GM21825 (cell line): Measurements from ENCODE around the gene EGFL6.
"Not testable (repeated sequence)": the region's sequence is repeated elsewhere in the genome, so short reads cannot be mapped to it uniquely, and the experiment has no call there.

ENCODE experiments used
- ATAC-seq: cut with Tn5 transposase; IDR thresholded peaks from one replicate; pipeline ENCODE4 v1.9.1; 2021; ENCODE audit warnings: mild to moderate bottlenecking, moderate library complexity; ENCODE audit not compliant: unreplicated experiment

Gene EGFL6

DNA sequence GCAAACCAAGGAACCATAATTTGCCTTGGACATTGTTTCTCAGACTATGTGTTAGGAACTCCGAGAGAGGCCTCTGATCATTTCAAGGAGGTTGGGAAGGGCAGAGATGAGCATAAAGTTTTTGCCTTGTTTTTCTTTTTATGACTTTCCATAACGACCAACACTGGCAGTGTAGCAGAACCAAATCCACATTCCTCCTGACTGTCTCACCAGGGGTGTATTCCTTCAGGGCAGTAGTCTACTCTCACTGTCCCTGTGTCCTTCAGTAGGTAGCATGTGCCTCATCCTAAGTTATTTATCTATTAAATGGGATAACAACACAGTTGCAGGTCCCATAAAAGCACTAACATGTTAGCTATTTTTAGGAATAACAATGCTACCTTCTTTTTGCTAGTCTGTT, 20.8 kb downstream of the EGFL6 start:
- ATAC-seq = no peak

DNA sequence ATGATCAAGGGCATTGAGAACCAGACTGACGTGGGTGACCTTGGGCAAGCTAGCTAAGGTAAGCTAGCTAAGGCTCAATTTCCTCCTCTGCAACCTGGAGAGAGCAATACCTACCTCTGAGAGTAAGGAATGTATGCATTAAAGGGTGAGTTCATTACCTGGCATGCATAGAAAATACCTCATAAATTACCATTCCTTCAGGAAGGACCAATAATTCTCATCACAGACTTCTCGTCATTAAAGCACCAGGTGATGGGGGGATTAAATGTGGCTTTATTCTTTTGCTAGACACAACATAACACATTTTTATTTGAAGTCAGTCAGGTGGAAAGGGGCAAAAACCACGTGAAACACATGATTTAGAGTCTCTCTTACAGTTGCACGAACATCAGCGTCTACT, 21.5 kb downstream of the EGFL6 start:
- no peak for ATAC-seq

DNA sequence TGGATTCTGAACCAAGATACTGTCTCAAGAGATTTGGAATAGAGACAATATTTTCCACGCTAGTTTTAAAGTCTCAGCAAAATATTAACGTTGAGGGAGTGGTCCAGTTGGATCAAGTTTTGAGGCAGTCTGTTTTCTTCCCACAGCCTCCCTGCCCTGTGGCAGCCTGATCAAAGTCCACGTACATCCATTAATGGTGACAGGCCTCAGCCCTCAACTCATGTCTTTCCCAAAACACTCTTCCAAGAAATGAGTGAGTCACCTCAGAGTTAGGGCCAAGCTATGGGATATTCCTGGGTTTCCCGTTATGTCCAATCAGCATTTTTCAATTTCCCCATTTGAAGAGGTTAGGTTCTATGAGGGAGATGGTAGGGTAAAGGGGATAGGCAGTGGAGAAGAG, 28.5 kb downstream of the EGFL6 start:
- ATAC-seq = no peak

DNA sequence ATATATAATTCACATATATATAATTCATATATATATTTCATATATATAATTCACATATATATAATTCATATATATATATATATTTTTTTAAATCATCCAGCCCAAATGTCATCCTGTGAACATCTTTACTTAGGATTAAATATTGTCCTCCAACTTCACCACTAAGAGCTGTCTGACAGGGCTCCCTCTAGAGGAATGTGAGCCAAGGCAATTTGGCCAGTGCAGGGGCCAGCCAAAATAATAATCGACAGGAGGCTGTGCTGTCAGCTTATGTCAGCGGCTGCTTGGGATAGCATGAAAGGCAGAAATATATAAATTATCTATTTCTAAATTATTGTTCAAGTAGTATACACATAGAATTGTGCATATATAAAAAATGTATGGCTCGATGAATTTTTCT, 29.5 kb downstream of the EGFL6 start:
- no peak for ATAC-seq

DNA sequence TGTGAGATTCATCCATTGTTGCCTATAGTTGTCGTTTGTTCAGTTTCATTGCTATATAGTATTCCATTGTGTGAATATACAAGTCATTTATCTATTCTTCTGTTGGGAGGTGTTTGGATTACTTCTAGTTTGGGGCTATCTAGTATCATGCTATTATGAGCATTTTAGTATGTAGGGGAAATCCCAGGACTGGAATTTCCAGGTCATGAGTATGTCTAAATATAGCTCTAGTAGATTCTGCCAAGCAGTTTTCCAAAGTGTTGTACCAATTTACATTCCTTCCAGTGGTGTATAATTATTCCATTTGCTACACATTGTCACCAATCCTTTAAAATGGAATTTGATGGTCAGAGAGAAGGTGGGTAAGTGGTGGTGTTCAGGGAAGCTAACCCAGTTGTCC, 30.1 kb downstream of the EGFL6 start:
- ATAC-seq = no peak

DNA sequence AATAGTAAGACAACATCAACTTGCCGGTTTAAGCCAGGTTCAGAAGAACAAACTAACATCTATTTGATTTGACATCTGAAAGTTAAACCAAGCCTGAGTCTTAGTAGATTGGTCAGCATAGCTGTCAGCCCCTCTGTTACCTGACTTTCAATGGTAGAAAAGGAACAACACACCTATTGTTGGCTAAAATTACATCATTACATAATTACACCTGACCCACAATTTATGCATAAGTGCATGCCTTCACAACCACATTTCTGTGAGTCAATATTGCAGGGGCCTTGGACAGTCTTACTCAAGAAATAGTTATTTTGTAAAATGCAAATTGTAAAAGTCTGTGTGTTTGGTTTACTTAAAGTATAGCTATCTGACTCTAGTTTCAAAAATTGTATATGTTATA, 36.2 kb downstream of the EGFL6 start:
- ATAC-seq = no peak

DNA sequence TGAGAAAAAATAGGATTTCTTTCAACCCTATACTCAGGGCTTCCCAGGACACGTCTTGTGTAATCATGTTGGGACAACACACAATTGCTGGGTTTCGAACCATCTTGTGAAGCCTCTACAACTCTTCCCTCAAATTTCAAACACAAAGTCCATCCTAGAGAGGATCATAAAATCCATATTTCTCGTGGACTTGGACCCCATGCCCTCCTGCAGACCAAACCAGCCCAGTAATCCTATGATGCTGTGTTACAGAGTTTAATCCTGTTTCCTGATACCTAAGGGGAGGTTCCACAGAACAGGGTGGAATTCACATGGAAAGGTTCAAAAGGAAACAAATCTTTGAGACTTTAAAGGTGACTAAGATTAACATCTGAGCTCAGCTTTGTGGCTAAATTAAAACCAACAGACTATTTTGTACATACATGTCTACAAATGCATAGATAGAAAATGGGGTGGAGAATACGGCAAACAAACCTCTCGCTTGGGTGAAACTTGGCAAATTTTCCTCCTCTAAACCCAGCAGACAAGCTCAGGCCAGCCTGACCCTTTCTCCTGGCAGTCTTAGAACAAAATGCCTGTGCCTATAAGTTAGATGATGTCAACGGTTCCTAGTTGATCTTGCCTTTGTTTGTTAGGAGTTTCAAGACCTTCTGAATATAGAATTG, 38.1 kb downstream of the EGFL6 start:
- no peak for ATAC-seq

DNA sequence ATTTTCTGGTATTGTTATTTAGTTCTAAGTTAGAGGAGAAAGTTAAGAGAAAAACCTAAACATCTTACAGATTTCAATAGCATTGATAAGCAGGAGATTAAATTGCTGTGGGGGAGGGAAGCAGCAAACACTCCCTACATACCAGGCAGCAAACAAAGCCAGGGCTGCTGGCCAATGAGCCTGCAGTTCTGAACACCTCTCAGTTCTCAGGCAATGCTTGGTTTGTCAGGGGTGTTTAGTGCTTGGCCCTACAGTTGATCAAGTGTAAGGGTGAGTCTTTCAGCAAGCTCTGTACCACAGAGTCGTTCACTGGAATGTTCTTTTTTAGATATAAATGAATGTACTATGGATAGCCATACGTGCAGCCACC, 38.6 kb downstream of the EGFL6 start:
- ATAC-seq = no peak

DNA sequence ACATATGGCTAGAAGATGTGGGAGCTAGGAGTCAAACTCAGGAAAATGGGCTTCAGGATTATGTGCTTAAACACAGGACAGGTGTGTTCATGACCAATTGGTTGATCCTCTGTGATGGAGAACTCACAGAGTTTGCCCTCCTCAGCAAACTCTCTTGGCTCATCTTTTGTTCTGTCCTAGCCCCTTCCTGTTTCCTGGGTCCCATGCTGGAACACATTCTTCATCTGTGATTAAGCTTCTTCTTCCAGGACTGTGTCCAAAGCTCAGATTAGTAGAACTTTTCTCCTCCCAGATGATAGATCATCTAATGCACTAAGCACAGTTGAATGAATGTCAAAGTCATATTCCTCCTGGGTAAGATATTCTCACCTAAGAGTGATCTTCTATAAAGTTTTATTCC, 44.8 kb downstream of the EGFL6 start:
- no peak for ATAC-seq

DNA sequence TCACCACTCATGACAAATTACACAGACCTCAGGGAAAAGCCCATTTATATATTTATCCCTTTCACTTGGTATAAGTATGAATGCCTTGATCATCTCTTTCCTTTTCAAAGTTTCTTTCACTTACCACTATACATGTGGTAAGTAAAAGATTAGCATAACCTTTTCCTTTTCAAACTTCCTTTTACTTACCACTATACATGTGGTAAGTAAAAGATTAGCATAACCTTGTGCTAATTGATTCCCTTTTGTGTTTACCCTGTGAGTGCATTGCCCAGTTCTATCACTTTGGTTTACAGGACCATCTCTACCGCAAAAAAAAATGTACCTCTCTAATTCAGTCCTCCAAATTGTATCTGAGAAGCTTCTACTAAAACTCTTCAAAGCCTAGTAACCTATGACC, 50.8 kb downstream of the EGFL6 start:
- ATAC-seq = no peak

DNA sequence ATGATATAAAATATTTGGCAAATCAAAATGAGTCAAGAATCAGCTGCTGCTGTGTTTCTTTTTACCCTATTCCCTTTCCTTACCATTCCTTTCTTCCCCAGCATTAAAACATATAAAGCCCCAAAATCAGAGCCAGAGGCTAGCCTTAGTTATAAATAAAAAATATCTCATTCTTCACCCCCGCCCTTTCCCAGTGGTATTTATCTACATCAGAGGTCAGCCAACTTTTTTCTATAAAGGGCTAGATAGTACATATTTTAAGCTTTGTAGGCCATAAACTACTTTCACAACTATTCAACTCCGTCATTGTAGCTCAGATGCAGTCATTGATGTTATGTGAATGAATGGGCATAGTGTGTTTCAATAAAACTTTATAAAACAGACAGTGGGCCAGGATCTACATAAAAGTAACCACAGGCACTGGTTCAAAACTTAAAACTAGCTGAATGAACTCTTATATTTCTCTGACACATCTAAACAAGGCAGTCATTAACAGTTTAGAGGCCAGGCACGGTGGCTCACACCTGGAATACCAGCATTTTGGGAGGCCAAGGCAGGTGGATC, 53.1 kb downstream of the EGFL6 start:
- no peak for ATAC-seq

DNA sequence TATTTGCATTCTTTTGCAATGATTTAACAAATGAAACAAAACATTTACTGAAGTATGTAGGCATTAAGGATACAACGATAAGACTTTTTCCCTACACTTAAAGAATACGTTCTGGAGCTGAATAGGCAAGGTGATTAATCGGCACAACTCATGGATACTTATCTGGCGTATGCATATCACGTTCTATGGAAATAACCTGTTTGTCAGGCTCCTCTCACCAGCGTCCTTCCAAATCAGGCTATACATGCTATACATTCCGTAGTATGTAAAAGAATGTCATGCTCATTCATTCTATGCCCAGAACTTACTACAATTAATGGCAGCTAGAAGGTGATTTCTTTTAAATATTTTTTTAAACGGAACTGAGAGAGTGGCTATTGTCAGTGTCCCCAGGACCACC, 57.9 kb downstream of the EGFL6 start:
- ATAC-seq = no peak

DNA sequence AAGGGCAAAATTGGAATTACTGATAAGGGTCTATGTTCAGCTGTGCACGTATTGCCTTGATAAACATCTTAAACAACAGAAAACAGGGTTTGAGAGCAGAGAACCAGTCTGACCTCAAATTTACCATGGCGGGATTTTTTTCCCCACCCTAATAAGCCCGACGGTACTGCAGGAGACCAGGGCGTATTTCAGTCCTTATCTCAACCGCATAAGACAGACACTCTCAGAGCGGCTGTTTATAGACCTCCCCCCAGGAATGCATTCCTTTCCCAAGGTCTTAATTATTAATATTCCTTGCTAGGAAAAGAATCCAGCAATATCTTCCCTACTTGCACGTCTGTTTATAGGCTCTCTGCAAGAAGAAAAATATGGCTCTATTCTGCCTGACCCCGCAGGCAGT, 67.8 kb downstream of the EGFL6 start:
- not testable (repeated sequence) for ATAC-seq

DNA sequence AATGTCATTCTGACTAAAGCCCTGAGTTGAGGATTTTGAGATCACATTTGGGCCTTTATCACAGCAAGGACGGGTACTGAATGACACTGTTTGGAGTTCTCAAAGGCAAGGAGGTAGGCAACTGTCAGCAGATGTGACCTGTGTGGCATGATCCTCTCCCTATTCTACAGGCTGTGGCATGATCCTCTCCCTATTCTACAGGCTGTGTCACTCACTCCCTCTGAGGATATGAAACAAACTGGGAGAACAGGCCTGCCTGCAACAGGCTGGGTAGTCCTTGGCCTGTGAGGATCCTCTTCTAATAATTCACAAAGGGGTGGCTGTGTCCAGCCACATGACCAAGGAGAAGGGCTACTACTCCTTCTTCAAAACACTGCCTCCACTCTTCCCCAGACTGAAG, 68.6 kb downstream of the EGFL6 start:
- no peak for ATAC-seq

DNA sequence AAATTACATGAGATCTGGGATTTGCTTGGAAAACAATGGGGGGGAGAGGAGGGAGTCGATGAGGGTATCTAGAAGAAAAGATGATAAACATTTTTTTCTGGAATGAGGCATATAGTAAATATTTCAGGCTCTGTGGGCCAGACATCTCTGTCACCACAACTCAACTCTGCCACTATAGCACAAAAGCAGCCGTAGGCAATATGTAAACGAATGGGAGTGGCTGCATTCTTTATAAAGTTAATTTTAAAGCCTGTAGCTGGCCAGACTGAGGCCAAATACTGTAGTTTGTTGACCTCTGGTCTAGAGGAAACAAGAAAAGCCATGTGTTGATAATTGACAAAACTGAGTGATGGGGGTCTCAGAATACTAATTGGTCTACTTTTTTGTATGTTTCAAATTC, 69.4 kb downstream of the EGFL6 start:
- no peak for ATAC-seq

DNA sequence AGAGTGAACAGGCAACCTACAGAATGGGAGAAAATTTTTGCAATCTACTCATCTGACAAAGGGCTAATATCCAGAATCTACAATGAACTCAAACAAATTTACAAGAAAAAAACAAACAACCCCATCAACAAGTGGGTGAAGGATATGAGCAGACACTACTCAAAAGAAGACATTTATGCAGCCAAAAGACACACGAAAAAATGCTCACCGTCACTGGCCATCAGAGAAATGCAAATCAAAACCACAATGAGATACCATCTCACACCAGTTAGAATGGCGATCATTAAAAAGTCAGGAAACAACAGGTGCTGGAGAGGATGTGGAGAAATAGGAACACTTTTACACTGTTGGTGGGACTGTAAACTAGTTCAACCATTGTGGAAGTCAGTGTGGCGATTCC, 72.3 kb downstream of the EGFL6 start:
- ATAC-seq = not testable (repeated sequence)

DNA sequence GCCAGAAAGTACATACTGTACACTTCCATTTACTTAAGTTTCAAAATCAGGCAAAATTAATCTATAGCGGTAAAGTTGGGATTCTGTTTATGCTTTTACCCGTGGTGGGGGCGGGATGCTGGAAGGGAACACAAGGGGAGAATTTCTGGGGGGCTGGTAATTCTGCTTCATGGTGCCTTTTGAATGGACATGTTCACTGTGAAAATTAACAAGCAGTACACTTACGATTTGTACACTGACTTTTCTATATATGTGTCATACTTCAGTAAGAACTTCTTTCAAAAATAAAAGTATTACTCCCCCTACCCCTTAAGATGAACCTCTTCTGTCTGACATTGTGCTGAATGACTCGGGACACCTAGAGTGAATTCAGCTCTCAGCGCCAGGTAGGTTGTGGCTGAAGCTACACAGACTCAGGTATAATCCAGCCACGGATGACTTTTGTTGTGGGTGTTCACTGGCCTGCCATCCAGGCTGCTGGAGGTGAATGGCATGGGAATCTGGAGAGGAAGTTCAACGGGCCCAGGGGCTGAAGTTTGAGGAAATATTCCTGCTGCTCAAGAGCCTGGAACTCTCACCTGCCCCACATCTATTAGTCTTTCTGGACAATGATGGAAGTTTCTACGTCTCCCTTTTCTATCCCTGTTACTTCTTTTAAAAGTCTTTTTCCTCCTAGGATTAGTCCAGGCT, 76.2 kb downstream of the EGFL6 start:
- ATAC-seq = no peak

DNA sequence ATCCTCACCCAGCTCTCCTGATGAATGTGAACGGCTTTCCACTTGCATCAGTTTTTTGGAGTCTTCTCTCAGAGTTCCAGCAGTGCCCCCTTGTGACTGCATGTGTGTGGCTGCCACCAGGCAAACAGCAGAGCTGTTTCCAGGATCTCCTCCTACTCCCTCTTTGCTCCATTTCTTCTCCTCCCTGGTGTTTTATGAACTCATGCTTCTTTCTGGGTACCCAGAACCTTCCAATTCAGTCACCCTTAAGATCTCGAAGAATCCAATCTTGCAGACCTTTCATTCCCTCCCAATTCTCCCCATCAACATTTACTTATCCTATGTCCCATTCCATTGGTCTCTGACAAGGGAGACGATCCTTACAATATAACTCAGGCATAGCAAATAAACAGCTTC, 76.8 kb downstream of the EGFL6 start:
- no peak for ATAC-seq

DNA sequence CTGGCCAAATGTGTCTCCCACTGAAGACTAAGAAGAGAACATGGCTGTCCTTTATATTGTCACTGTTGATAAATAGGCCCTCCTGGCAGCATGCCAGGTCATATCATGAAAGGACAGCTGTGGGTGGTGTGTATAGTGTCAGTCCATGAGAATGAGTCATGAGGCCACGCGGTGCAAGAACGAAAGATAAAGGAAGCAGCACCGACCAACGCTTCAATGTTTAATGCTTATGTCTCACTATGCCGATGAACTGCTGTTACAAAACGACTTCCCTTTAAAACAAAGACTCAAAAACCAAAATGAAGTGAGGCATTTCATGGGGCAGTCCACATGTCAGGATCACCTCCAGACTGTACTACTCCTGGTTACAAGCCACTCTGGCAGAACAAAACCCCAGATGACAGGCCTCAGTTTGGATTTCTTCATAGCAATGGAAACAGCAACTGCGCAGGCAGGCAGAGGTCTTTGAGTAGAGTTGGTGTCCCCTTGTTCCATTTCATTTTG, 78.4 kb downstream of the EGFL6 start:
- ATAC-seq = no peak

DNA sequence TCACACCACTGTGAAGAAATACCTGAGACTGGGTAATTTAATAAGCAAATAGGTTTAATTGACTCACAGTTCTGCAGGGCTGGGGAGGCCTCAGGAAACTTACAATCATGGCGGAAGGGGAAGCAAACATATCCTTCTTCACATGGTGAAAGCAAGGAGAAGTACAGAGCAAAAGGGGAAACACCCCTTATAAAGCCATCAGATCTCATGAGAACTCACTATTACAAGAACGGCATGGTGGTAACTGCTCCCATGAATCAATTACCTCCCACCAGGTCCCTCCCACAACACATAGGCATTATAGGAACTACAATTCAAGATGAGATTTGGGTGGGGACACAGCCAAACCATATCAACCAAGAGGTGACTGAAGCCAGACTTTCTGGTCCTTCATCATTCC, 78.9 kb downstream of the EGFL6 start:
- not testable (repeated sequence) for ATAC-seq

DNA sequence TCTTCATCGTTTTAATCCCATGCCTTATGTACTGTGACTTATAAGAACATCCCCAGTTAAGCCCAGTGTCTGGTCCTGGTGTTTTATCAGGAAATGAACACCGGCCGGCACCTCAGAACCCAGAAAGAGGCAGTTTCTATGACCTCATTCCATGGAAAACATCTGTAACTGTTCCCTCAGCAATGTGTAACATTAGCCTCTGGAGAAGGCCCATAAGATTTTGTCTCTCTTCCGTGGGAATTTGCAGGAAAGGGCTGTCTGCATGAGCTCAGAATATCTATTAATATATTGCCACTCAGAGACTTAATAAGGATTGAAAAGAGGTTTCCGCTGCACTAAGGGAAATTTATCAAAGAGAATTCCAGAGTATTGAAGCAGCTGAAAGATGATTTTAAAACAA, 80.4 kb downstream of the EGFL6 start:
- no peak for ATAC-seq

DNA sequence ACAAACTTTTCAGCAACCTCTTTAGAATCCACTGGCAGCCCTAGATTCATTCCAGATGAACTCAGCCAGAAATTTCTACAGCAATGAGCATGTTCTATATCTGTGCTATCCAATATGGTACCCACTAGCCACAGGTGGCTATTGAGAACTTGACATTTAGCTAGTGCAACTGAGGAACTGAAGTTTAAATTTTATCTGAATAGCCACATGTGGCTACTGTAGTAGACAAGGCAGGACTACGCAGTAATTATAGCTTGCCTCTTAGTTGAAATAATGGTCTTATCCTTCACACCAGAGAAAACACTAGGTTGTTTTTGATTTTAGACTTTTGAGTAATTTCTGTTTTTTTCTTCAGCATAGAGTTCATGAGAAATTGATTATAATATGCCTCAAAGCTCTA, 80.9 kb downstream of the EGFL6 start:
- no peak for ATAC-seq

DNA sequence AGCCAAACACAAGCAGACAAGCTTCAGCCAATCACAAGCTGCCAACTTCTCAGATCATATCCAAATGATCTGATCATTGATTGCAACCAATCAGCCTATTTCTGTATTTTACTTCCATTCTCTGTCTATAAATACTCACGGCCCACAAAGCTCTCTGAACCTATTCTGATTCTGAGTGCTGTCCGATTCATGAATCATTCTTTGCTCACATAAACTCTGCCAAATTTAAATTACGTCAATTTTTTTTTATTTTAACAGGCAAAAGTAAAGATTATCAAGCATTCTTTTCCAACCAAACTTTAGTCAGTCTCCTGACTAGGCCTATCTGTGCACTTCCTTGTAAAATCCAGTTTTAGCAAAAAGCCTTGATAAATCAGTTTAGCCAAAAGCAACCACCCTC, 81.7 kb downstream of the EGFL6 start:
- ATAC-seq = no peak
